Measurements from ENCODE around the gene ZNF695.

DNA sequence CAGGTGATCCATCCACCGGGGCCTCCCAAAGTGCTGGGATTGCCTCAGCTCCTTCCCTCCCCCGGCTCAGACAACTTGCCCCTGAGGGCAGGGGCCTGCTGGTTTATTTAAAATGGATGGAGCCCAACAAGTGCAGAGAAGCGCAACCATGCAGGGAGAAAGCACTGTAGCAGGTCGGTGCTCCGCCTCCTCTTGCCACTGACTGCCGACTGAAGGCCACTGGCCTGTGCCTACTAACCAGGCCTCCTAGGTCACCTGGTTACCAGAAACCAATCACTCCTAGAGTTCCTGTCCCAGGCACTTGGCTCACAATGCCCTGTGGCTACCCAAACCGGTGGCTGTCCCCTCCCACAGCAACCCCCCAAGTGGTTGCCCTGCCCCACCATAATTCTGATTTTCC, 35.9 kb downstream of the ZNF695 start:
- TF ChIP-seq, protein P1, sequence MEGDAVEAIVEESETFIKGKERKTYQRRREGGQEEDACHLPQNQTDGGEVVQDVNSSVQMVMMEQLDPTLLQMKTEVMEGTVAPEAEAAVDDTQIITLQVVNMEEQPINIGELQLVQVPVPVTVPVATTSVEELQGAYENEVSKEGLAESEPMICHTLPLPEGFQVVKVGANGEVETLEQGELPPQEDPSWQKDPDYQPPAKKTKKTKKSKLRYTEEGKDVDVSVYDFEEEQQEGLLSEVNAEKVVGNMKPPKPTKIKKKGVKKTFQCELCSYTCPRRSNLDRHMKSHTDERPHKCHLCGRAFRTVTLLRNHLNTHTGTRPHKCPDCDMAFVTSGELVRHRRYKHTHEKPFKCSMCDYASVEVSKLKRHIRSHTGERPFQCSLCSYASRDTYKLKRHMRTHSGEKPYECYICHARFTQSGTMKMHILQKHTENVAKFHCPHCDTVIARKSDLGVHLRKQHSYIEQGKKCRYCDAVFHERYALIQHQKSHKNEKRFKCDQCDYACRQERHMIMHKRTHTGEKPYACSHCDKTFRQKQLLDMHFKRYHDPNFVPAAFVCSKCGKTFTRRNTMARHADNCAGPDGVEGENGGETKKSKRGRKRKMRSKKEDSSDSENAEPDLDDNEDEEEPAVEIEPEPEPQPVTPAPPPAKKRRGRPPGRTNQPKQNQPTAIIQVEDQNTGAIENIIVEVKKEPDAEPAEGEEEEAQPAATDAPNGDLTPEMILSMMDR (IDR thresholded peaks at IDR 0.05): no peak
- TF ChIP-seq POLR2A (IDR thresholded peaks at IDR 0.05): no peak
